Measurements from ENCODE around the gene C1QTNF12. TPM values are rescaled to one million over a fixed set of nuclear protein-coding genes. Genes with fewer than 3 reads are reported as not detected.

Gene C1QTNF12
- total and polyA plus RNA-seq, 4 donors: 1.2 to 3.0 (median 2.0) TPM

DNA sequence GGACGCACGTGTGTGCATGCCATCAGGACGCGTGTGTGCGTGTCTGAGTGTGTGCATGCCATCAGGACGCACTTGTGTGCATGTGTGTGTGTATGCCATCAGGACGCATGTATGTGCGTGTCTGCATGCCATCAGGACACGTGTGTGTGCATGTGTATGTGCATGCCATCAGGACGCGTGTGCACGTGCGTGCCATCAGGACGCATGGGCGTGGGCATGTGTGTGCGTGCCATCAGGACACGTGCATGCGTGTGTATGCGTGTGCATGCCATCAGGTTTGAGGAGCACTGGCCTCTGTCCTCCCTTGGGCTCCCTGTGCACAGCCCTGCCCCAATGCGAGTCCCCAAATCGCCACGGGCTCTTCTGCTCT, 12.6 kb upstream of the C1QTNF12 start:
- no peak for DNase-seq
- TF ChIP-seq, protein P1, sequence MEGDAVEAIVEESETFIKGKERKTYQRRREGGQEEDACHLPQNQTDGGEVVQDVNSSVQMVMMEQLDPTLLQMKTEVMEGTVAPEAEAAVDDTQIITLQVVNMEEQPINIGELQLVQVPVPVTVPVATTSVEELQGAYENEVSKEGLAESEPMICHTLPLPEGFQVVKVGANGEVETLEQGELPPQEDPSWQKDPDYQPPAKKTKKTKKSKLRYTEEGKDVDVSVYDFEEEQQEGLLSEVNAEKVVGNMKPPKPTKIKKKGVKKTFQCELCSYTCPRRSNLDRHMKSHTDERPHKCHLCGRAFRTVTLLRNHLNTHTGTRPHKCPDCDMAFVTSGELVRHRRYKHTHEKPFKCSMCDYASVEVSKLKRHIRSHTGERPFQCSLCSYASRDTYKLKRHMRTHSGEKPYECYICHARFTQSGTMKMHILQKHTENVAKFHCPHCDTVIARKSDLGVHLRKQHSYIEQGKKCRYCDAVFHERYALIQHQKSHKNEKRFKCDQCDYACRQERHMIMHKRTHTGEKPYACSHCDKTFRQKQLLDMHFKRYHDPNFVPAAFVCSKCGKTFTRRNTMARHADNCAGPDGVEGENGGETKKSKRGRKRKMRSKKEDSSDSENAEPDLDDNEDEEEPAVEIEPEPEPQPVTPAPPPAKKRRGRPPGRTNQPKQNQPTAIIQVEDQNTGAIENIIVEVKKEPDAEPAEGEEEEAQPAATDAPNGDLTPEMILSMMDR (IDR thresholded peaks at IDR 0.05; ENCODE audit: control extremely low read depth, extremely low read depth): no peak
- 96 to 97% methylated on average over 22 of the region's 22 CpGs for WGBS, 2 donors

DNA sequence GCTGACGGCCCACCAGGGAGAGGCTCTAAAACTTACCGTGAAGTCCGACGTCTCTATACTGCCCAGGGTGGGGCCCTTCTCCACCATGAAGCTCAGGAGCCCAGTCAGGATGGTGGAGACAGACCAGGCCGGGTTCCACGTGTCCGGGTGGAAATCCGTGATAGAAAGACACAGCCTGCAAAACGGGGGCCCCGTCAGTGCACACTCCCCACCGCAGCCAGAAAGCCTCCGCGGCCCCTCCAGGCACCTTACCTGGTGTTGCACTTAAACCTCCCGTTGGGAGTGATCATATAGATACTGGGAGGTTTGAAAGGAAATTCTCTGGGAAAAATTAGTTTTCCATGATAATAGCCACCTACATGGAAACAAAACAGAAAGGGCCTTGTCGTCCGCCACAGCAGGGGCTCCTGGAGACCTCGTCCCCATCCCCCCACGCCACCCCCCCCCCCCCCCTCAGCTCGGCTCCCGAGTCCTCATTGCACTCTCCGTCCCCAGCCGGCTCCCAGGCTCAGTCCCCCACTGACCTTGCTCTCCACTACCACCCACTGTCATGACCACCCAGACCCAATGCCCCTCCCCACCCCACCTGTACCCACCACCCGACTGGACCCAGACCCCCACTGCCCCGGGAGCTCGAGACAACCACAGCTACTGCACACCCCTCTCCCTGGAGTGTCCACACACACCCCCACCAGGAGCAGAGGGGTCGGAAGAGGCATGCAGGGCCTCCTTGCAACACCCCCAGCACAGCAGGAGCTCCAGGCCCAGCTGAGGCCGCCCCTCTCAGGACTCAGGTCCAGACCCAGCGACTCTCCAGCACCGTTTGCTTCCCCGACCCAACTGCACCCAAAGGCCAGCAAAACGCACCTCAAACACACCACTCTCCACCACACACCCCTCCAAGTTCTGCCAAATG, 10.7 kb upstream of the C1QTNF12 start:
- H3K4me1 ChIP-seq (ENCODE audit: control insufficient read depth in 5 of 5, insufficient read depth in 5 of 5, low read length in 5 of 5): peaks cover 0 to 10% (median 0%) of the 10 kb centered on the region in 5 donors
- no peak overlapping the region for H3K27ac ChIP-seq (ENCODE audit: low read depth in 1 of 2, low read length in 1 of 2)
- ATAC-seq (ENCODE audit: insufficient read depth, low FRiP score): no peak
- H3K9ac ChIP-seq (ENCODE audit: insufficient read depth in 1 of 2, low read length in 2 of 2): no peak overlapping the region
- peaks cover 8 to 64% (median 12%) of the 10 kb centered on the region in 4 donors for H3K36me3 ChIP-seq (ENCODE audit: control insufficient read depth in 4 of 4, insufficient read depth in 4 of 4, low read length in 4 of 4)
- DNase-seq: no peak
- peaks cover 0 to 5% (median 0%) of the 10 kb centered on the region in 4 donors for H3K9me3 ChIP-seq (ENCODE audit: control insufficient read depth in 4 of 4, insufficient read depth in 3 of 4, low read length in 3 of 4)
- H3K27me3 ChIP-seq (ENCODE audit: control insufficient read depth in 3 of 3, insufficient read depth in 3 of 3, low read length in 2 of 3): no peaks in the 10 kb centered on the region
- 96 to 97% methylated on average over 31 of the region's 31 CpGs for WGBS, 2 donors
- H3K4me3 ChIP-seq: no peak overlapping the region
- TF ChIP-seq, protein P1 (IDR thresholded peaks at IDR 0.05; ENCODE audit: control extremely low read depth, extremely low read depth): no peak

More for the DNA sequence above, 12.6 kb upstream of the C1QTNF12 start:
- H3K27me3 ChIP-seq (ENCODE audit: control insufficient read depth in 3 of 3, insufficient read depth in 3 of 3, low read length in 2 of 3): no peaks in the 10 kb centered on the region
- H3K9ac ChIP-seq (ENCODE audit: insufficient read depth in 1 of 2, low read length in 2 of 2): no peak overlapping the region
- peaks cover 0 to 5% (median 0%) of the 10 kb centered on the region in 4 donors for H3K9me3 ChIP-seq (ENCODE audit: control insufficient read depth in 4 of 4, insufficient read depth in 3 of 4, low read length in 3 of 4)
- H3K4me3 ChIP-seq: no peak overlapping the region
- peaks cover 8 to 64% (median 16%) of the 10 kb centered on the region in 4 donors for H3K36me3 ChIP-seq (ENCODE audit: control insufficient read depth in 4 of 4, insufficient read depth in 4 of 4, low read length in 4 of 4)
- ATAC-seq (ENCODE audit: insufficient read depth, low FRiP score): no peak
- H3K27ac ChIP-seq (ENCODE audit: low read depth in 1 of 2, low read length in 1 of 2): no peak overlapping the region
- H3K4me1 ChIP-seq (ENCODE audit: control insufficient read depth in 5 of 5, insufficient read depth in 5 of 5, low read length in 5 of 5): peaks cover 0 to 10% (median 0%) of the 10 kb centered on the region in 5 donors

DNA sequence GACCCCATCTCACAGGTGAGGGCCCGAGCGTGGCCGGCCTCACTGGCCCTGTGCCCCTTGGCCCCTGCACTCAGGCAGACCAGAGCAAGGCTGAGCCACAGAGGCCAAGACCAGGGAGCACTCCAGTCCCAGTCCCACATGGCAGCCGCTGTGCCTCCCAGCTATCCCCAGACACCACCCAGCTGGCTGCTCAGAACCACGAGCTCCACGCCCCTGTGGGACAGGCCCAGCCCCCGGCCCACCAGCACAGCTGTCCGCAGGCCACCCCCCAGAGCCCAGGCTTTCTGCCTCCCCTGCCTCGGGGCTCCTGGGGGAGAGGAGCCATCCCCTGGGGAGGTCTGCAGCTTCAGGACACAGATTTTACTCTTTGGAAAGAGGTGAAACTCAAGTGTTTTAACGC, 9.1 kb upstream of the C1QTNF12 start:
- H3K9me3 ChIP-seq (ENCODE audit: control insufficient read depth in 4 of 4, insufficient read depth in 3 of 4, low read length in 3 of 4): peaks cover 0 to 5% (median 0%) of the 10 kb centered on the region in 4 donors
- 96% methylated on average over 10 of the region's 10 CpGs for WGBS, 2 donors
- no peak overlapping the region for H3K9ac ChIP-seq (ENCODE audit: insufficient read depth in 1 of 2, low read length in 2 of 2)
- no peaks in the 10 kb centered on the region for H3K27me3 ChIP-seq (ENCODE audit: control insufficient read depth in 3 of 3, insufficient read depth in 3 of 3, low read length in 2 of 3)
- H3K4me3 ChIP-seq: no peak overlapping the region
- ATAC-seq (ENCODE audit: insufficient read depth, low FRiP score): no peak
- H3K27ac ChIP-seq (ENCODE audit: low read depth in 1 of 2, low read length in 1 of 2): no peak overlapping the region
- H3K36me3 ChIP-seq (ENCODE audit: control insufficient read depth in 4 of 4, insufficient read depth in 4 of 4, low read length in 4 of 4): peaks cover 5 to 57% (median 11%) of the 10 kb centered on the region in 4 donors
- TF ChIP-seq, protein P1 (IDR thresholded peaks at IDR 0.05; ENCODE audit: control extremely low read depth, extremely low read depth): no peak
- H3K4me1 ChIP-seq (ENCODE audit: control insufficient read depth in 5 of 5, insufficient read depth in 5 of 5, low read length in 5 of 5): peaks cover 0 to 5% (median 0%) of the 10 kb centered on the region in 5 donors
- no peak for DNase-seq

Measured in lung (tissue), 12 donors.